ENCODE data around the gene KMT2C.

Gene KMT2C

GRCh38 chr7:152193880-152194279, 241.9 kb downstream of the KMT2C start:
- Histone ChIP-seq H3K4me2 (ENCODE audit: low read length) (no peak overlapping the region), H3K4me1 (ENCODE audit: low read length) (no peaks in the 10 kb centered on the region)
- TF ChIP-seq EZH2phosphoT487 (IDR thresholded peaks at IDR 0.05; ENCODE audit: low read depth): no peak
- no peak for TF ChIP-seq CTCF (IDR thresholded peaks at IDR 0.05; ENCODE audit: low read depth, low read length)

GRCh38 chr7:152189061-152189460, 246.7 kb downstream of the KMT2C start:
- Histone ChIP-seq H3K9ac (ENCODE audit: low read length) (no peak overlapping the region), H4K20me1 (ENCODE audit: insufficient read depth, low read length) (no peaks in the 10 kb centered on the region), H3K36me3 (replicated peaks; ENCODE audit: low read depth, low read length) (peaks cover 39% of the 10 kb centered on the region), H3K4me1 (ENCODE audit: low read length) (no peaks in the 10 kb centered on the region), H3K9me3 (ENCODE audit: insufficient read depth, low read length) (no peaks in the 10 kb centered on the region), H3K4me3 (ENCODE audit: low read length) (no peak overlapping the region), H2AFZ (ENCODE audit: low read depth, low read length) (no peak overlapping the region), H3K79me2 (ENCODE audit: low read length) (no peaks in the 10 kb centered on the region), H3K27ac (ENCODE audit: low read length) (no peak overlapping the region), H3K27me3 (ENCODE audit: low read depth, low read length) (no peaks in the 10 kb centered on the region), H3K4me2 (ENCODE audit: low read length) (no peak overlapping the region)
- TF ChIP-seq CTCF (IDR thresholded peaks at IDR 0.05; ENCODE audit: low read depth, low read length) (no peak), EZH2phosphoT487 (IDR thresholded peaks at IDR 0.05; ENCODE audit: low read depth) (no peak)

More at GRCh38 chr7:152193880-152194279, 241.9 kb downstream of the KMT2C start:
- H3K36me3 ChIP-seq (replicated peaks; ENCODE audit: low read depth, low read length): peaks cover 24% of the 10 kb centered on the region
- H3K9ac ChIP-seq (ENCODE audit: low read length): no peak overlapping the region
- H2AFZ ChIP-seq (ENCODE audit: low read depth, low read length): no peak overlapping the region
- H3K9me3 ChIP-seq (ENCODE audit: insufficient read depth, low read length): no peaks in the 10 kb centered on the region
- H3K79me2 ChIP-seq (ENCODE audit: low read length): no peaks in the 10 kb centered on the region
- no peak overlapping the region for H3K27ac ChIP-seq (ENCODE audit: low read length)
- no peaks in the 10 kb centered on the region for H4K20me1 ChIP-seq (ENCODE audit: insufficient read depth, low read length)
- H3K4me3 ChIP-seq (ENCODE audit: low read length): no peak overlapping the region
- no peaks in the 10 kb centered on the region for H3K27me3 ChIP-seq (ENCODE audit: low read depth, low read length)

GRCh38 chr7:152185558-152185957, 250.2 kb downstream of the KMT2C start:
- H3K79me2 ChIP-seq (ENCODE audit: low read length): no peaks in the 10 kb centered on the region

GRCh38 chr7:152180587-152180986, 255.2 kb downstream of the KMT2C start:
- Histone ChIP-seq H3K79me2 (ENCODE audit: low read length) (0 out of 2 replicates have a peak, but pooled peaks cover 2% of the 10 kb centered on the region), H3K9me3 (ENCODE audit: insufficient read depth, low read length) (no peaks in the 10 kb centered on the region), H3K4me2 (ENCODE audit: low read length) (no peak overlapping the region), H3K27ac (ENCODE audit: low read length) (no peak overlapping the region), H3K4me3 (ENCODE audit: low read length) (no peak overlapping the region), H3K4me1 (ENCODE audit: low read length) (peaks cover 16% of the 10 kb centered on the region), H4K20me1 (ENCODE audit: insufficient read depth, low read length) (peaks cover 17% of the 10 kb centered on the region), H2AFZ (ENCODE audit: low read depth, low read length) (no peak overlapping the region), H3K9ac (ENCODE audit: low read length) (no peak overlapping the region), H3K27me3 (ENCODE audit: low read depth, low read length) (no peaks in the 10 kb centered on the region), H3K36me3 (replicated peaks; ENCODE audit: low read depth, low read length) (peaks cover 59% of the 10 kb centered on the region)
- TF ChIP-seq EZH2phosphoT487 (IDR thresholded peaks at IDR 0.05; ENCODE audit: low read depth) (no peak), CTCF (IDR thresholded peaks at IDR 0.05; ENCODE audit: low read depth, low read length) (no peak)

More at GRCh38 chr7:152185558-152185957, 250.2 kb downstream of the KMT2C start:
- peaks cover 50% of the 10 kb centered on the region for H3K36me3 ChIP-seq (replicated peaks; ENCODE audit: low read depth, low read length)
- H2AFZ ChIP-seq (ENCODE audit: low read depth, low read length): no peak overlapping the region
- no peak overlapping the region for H3K27ac ChIP-seq (ENCODE audit: low read length)
- H4K20me1 ChIP-seq (ENCODE audit: insufficient read depth, low read length): peaks cover 4% of the 10 kb centered on the region
- TF ChIP-seq EZH2phosphoT487 (IDR thresholded peaks at IDR 0.05; ENCODE audit: low read depth) (no peak), CTCF (IDR thresholded peaks at IDR 0.05; ENCODE audit: low read depth, low read length) (no peak)
- no peak overlapping the region for H3K4me3 ChIP-seq (ENCODE audit: low read length)
- no peak overlapping the region for H3K4me2 ChIP-seq (ENCODE audit: low read length)
- H3K9me3 ChIP-seq (ENCODE audit: insufficient read depth, low read length): no peaks in the 10 kb centered on the region
- H3K9ac ChIP-seq (ENCODE audit: low read length): no peak overlapping the region
- no peaks in the 10 kb centered on the region for H3K27me3 ChIP-seq (ENCODE audit: low read depth, low read length)
- no peaks in the 10 kb centered on the region for H3K4me1 ChIP-seq (ENCODE audit: low read length)

Measured in OCI-LY3 (cell line).